Hepatocyte (in vitro differentiated cells): ENCODE measurements around the gene AGBL3. TPM values are rescaled to one million over a fixed set of nuclear protein-coding genes. Genes with fewer than 3 reads are reported as not detected.

Experiments
- DNase-seq: peaks from one replicate; pipeline ENCODE4 v3.0.0-alpha.2; 2016; ENCODE audit warnings: low spot score
- H2AFZ ChIP-seq: fragments of 200-600 bp; sonication (generic); 2 replicates; pipeline ENCODE4 v1.6.0; 2016; ENCODE audit warnings: antibody characterized with exemption, mild to moderate bottlenecking
- H3K27ac ChIP-seq: fragments of 200-600 bp; sonication (generic); 2 replicates; pipeline ENCODE4 v1.5.1; 2016; ENCODE audit warnings: mild to moderate bottlenecking
- H3K27me3 ChIP-seq: fragments of 200-600 bp; sonication (generic); 2 replicates; pipeline ENCODE4 v1.6.1; 2016
- H3K36me3 ChIP-seq: fragments of 200-600 bp; sonication (generic); replicated peaks from 2 replicates; pipeline ENCODE4 v1.5.1; 2016; ENCODE audit warnings: low read depth; ENCODE audit not compliant: insufficient read depth
- H3K4me1 ChIP-seq: fragments of 200-600 bp; sonication (generic); 2 replicates; pipeline ENCODE4 v1.5.1; 2016; ENCODE audit warnings: mild to moderate bottlenecking, moderate library complexity; ENCODE audit not compliant: insufficient read depth
- H3K4me2 ChIP-seq: fragments of 200-600 bp; sonication (generic); 2 replicates; pipeline ENCODE4 v1.6.0; 2016
- H3K4me3 ChIP-seq: fragments of 200-600 bp; sonication (generic); 2 replicates; pipeline ENCODE4 v1.5.1; 2016; ENCODE audit warnings: mild to moderate bottlenecking
- H3K79me2 ChIP-seq: fragments of 200-600 bp; sonication (generic); 2 replicates; pipeline ENCODE4 v1.6.0; 2017; ENCODE audit warnings: mild to moderate bottlenecking
- H3K9me2 ChIP-seq: fragments of 200-600 bp; sonication (generic); replicated peaks from 2 replicates; pipeline ENCODE4 v1.6.0; 2017; ENCODE audit warnings: mild to moderate bottlenecking; ENCODE audit not compliant: insufficient read depth
- H3K9me3 ChIP-seq: fragments of 200-600 bp; sonication (generic); 2 replicates; pipeline ENCODE4 v1.5.1; 2016; ENCODE audit warnings: low read depth, mild to moderate bottlenecking
- H4K20me1 ChIP-seq: fragments of 200-600 bp; sonication (generic); 2 replicates; pipeline ENCODE4 v1.6.0; 2016; ENCODE audit warnings: mild to moderate bottlenecking; ENCODE audit not compliant: insufficient read depth, poor library complexity, severe bottlenecking
- CTCF ChIP-seq: fragments of 200-600 bp; sonication (generic); IDR thresholded peaks from 2 replicates; pipeline ENCODE4 v1.5.1; 2016; ENCODE audit warnings: antibody characterized with exemption, mild to moderate bottlenecking; ENCODE audit not compliant: poor library complexity
- EZH2 ChIP-seq: fragments of 200-600 bp; sonication (generic); IDR thresholded peaks from 2 replicates; pipeline ENCODE4 v1.6.1; 2016; ENCODE audit warnings: antibody characterized with exemption, mild to moderate bottlenecking, borderline replicate concordance
- EZH2phosphoT487 ChIP-seq: fragments of 200-600 bp; sonication (generic); IDR thresholded peaks from one replicate; pipeline ENCODE4 v1.6.1; 2018; ENCODE audit warnings: antibody characterized with exemption, mild to moderate bottlenecking, low read depth, moderate library complexity; ENCODE audit not compliant: unreplicated experiment, severe bottlenecking
- WGBS: methylation state at CpG from one replicate; pipeline ENCODE4 v1.1.6; 2016; ENCODE audit warnings: low lambda C conversion rate; ENCODE audit errors: missing lambda C conversion rate; 5-methylcytosine and 5-hydroxymethylcytosine counted together
- polyA plus RNA-seq: library from polyadenylated mRNA; unstranded; fragments of >200 nt; fragmentation: Nextera tagmentation; extraction: Ambion mirVana; gene quantifications from 2 replicates; pipeline ENCODE4 v1.2.1, GENCODE V29; 2016
- total RNA-seq: library from RNA; depleted of rRNA; stranded (reverse); fragments of >200 nt; gene quantifications from 2 replicates; pipeline ENCODE4 v1.2.3, GENCODE V29; 2014

The AGBL3 gene
- total and polyA plus RNA-seq, 2 experiments from 2014 or later = 2.3 to 6.4 TPM

GRCh38 chr7:135143885-135144668, 157.8 kb downstream of the AGBL3 start:
- no peaks in the 10 kb centered on the region for H4K20me1 ChIP-seq
- no peak overlapping the region for H3K4me3 ChIP-seq
- H3K4me1 ChIP-seq = peaks cover 4% of the 10 kb centered on the region
- no peak overlapping the region for H2AFZ ChIP-seq
- H3K36me3 ChIP-seq = no peaks in the 10 kb centered on the region
- no peak overlapping the region for H3K4me2 ChIP-seq
- TF ChIP-seq EZH2phosphoT487 (no peak), EZH2 (no peak), CTCF (no peak)
- H3K79me2 ChIP-seq = peaks cover 3% of the 10 kb centered on the region
- DNase-seq = no peak
- no peaks in the 10 kb centered on the region for H3K9me2 ChIP-seq
- no peaks in the 10 kb centered on the region for H3K9me3 ChIP-seq
- H3K27me3 ChIP-seq = no peaks in the 10 kb centered on the region
- 93% methylated on average over 3 of the region's 3 CpGs for WGBS
- no peak overlapping the region for H3K27ac ChIP-seq

GRCh38 chr7:135147341-135147898, 161.1 kb downstream of the AGBL3 start:
- Histone ChIP-seq H3K4me2 (peak overlapping the region; percentile 76), H3K27ac (peak overlapping the region; percentile 95), H4K20me1 (no peaks in the 10 kb centered on the region), H3K79me2 (peaks cover 9% of the 10 kb centered on the region), H3K36me3 (no peaks in the 10 kb centered on the region), H3K4me3 (no peak overlapping the region), H3K9me2 (no peaks in the 10 kb centered on the region), H3K4me1 (peaks cover 4% of the 10 kb centered on the region), H2AFZ (peak overlapping the region; percentile 58), H3K9me3 (no peaks in the 10 kb centered on the region), H3K27me3 (no peaks in the 10 kb centered on the region)
- WGBS = 61% methylated on average over 6 of the region's 6 CpGs
- DNase-seq = peak; percentile 29
- TF ChIP-seq EZH2phosphoT487 (no peak), CTCF (no peak)

DNA sequence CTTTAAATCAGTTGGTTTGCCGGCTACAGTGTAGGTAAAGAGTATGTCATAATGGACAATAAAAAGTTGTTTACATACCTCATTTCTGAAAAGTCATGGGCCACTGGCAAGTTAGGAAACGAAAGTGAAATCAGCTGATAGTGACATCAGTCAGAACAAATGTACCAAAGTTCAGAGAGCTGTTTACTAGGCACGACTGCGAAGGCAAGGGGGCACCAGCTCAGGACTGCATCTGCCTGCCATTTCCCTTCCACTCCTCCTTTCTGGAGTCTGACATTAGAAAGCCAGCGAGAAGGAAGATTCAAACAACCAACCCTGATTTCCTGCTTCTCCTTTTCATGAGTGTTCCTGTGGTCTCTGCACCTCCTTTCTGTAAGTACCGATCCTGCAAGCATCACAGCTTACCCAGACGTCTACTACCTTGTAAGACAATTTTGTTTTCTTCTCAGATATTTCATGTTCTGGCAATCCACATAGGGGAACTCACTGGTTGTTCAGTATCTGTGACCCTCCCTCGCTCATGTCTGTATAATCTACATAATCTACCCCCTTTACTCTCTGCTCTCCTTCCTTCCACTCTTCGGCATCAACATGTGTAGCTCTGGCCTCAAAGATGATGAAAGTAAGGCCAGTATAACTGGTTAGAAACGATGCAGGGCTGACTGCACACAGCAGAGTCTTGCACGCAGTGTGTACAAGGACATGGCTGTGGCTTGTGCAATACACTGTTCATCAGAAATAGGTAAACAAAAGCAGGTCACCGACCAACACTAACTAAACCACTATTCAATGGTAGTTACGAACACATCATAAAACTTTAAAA, 161.8 kb downstream of the AGBL3 start, which contains the start of gene TMEM140:
Gene TMEM140, plus strand, starts transcription at position 174 of the 823 bp plus-strand sequence. CDS start 16,370 bp downstream, outside the sequence.
- peak; percentile 76 for DNase-seq
- Histone ChIP-seq H3K27me3 (no peaks in the 10 kb centered on the region), H3K79me2 (peaks cover 9% of the 10 kb centered on the region), H3K27ac (peak within 1 kb of the TSS; percentile 95), H4K20me1 (no peaks in the 10 kb centered on the region), H3K4me3 (peak within 1 kb of the TSS; percentile 11), H3K36me3 (no peaks in the 10 kb centered on the region), H3K9me2 (no peaks in the 10 kb centered on the region), H3K9me3 (no peaks in the 10 kb centered on the region), H3K4me1 (peaks cover 4% of the 10 kb centered on the region), H3K4me2 (peak within 1 kb of the TSS; percentile 76), H2AFZ (peak within 1 kb of the TSS; percentile 58)
- 43% methylated on average over 13 of the region's 13 CpGs for WGBS
- TF ChIP-seq EZH2 (no peak), EZH2phosphoT487 (no peak), CTCF (no peak)
